NCI-H2227 treated with DMSO at 0.1 percent for 48 hours (cell line): Measurements from ENCODE around the gene CFAP410.
A peak's percentile ranks its signal among the peaks of the same experiment; 100 is the strongest.
"Not testable (repeated sequence)": the region's sequence is repeated elsewhere in the genome, so short reads cannot be mapped to it uniquely, and the experiment has no call there.

Experiments used
- DNase-seq: peaks from one replicate; lab custom pipeline; 2025; lab: John Stamatoyannopoulos, UW

CFAP410 gene

DNA sequence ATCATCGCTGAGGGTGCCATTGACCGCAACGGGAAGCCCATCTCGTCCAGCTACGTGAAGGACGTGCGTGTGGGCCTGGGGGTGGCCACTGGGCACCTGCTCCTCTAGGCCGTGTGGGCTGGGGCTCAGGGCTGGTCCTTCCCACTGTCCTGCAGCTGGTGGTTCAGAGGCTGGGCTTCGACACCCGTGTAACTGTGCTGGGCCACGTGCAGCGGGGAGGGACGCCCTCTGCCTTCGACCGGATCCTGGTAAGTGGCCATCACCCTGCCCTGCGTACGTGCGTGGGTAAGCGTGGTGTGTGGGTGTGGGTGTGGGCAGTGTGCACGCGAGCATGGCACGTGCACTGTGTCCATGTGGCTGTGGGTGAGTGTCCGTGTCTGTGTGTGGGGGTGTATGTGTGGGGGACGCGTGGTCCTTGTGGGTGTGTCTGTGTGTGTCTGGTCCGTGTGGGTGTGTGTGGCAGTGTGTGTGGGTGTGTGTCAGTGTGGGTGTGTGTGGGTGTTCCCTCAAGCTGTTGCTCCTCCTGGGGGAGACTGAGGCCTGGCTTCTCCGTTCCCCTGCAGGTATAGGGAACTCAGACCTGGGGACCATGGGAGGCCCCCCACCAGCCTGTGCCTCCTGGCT lies 22.8 kb downstream of the CFAP410 start:
- no peak for DNase-seq

DNA sequence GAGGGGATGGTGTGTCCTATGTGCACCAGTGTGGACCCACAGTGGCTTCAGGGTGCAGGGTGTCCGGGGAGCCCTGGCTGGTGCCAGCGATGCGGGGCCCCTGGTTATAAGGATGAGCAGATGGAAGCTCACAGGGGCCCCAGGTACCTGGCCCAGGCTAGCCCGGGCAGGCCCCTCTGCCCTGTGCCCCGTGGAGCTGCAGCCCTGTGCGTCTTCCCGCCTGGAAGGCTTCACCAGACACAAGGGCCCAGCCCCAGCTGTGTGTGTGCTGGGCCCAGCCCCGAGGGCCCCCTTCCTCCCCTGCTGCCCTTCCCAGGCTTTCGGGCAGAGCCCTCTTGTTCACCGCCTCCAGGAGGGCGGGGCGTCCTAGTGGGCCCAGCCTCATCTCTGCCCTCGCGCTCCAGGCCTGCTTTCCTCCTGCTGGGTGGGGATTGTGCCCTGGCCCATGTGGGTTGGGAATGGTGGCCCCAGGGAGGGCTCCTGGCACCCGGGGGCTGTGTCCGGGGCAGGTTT lies 23.4 kb downstream of the CFAP410 start:
- DNase-seq: no peak

- no peak for DNase-seq
Observed at GRCh38 chr21:44314561-44314960, 24.6 kb downstream of the CFAP410 start.

- no peak for DNase-seq
Observed at GRCh38 chr21:44314128-44314527, 25.1 kb downstream of the CFAP410 start.

DNA sequence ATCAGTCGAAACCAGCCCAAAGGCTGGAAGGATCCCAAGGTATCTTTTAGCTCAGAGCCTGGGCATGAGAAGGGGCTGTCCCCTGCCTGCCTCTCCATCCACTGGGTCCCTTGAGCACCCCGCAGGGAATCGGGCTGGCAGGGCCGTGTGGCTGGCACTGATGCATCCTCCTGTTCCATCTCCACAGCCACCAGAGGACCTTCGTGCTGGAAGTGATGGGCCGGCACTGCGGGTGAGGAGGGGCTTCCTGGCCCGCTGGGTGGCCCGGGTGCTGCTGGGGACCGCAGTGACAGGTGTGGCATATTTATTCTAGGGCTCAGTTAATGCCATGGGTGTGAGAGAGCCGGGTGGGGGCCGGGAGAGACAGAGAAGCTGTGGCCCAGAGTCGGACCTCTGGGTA lies 25.7 kb downstream of the CFAP410 start:
- no peak for DNase-seq

DNA sequence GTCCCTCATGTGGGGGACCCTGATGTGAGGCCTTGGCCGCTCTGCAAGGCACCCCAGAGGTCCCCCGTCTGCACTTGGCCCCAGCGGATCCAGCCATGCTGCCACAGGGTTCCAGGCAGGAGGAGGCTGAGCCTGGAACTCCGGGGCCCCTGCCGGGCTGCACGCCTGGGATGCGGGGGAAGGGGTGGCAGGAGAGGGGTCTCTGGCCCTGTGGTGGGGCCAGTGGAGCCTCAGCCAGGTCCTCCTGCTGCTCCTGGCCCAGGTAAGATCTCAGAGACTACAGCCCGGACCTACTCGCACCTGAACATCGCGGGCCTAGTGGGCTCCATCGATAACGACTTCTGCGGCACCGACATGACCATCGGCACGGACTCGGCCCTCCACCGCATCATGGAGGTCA lies 26.5 kb downstream of the CFAP410 start:
- no peak for DNase-seq

GRCh38 chr21:44312089-44312488 lies 27.1 kb downstream of the CFAP410 start:
- DNase-seq: no peak

GRCh38 chr21:44310628-44311507 lies 28.3 kb downstream of the CFAP410 start:
- DNase-seq: no peak

GRCh38 chr21:44306936-44307704 lies 32.1 kb downstream of the CFAP410 start:
- DNase-seq: no peak

DNA sequence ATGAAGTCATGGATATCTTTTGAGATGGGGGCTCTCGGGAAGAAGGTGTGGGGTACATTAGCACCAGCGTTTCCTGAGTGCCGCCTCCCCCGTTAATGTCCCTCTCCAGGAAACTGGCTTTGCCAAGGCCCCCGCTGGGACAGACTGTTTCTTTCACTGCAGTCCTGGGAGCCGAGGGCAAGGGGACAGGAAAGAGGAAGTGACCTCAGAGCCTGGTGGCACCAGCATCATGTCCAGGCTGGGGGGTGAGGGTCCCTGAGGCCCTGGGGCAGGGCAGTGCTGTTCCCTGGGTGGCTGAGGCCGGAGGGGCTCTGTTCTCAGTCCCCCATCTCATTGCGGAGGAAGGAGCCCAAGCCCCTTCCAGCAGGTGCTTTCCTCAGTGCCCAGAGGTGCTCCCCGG lies 33.5 kb downstream of the CFAP410 start:
- DNase-seq: no peak

DNA sequence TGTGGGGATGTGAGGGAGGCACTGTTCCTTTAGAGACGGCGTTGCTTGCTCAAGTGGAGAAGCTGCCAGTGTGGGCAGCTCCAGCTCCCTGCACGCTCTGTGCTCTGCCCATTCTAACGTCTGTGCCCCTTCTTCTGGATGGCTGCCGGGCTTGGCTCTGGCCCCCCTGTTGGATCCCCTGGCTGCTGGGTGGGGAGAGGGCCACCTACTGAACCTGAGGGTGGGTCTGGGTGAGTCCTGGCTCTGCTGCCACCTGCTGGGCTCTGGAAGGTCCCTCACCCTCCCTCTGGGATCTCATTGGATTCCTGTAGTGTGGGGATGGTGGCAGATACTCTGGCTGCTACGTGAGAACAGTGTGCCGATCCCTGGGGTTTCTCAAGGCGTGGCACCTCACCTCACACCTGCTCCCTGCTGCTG lies 34.3 kb downstream of the CFAP410 start:
- no peak for DNase-seq

DNA sequence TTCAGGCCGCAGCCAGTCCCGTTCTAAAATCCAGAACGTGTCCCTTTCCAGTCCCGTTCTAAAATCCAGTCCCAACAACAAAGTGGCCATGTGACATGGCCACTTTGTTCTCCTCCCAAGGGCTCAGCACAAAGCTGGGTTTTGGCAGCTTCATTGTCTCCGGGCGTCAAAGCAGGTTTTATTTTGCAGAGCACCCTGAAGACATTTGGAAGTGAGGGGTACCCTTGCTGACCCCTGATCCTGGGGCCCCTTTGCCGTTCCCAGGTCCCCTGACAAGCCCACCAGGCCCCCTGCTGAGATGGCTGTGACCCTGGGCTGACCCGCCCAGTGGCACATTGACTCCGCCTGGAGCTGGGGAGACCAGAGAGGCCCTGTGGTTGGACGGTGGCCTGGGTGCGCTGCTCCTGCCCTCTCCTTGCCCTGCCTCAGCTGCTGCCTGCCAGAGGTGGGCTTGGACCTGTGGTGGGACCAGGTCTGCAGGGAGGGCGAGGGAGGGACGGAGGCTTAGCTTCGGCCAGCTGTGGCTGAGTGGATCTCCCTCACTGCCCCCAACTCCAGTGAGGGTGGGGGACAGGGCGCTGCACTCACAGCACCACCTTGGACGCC lies 35.1 kb downstream of the CFAP410 start:
- DNase-seq: no peak

- DNase-seq: no peak
Observed at GRCh38 chr21:44303490-44303981, 35.7 kb downstream of the CFAP410 start.

DNA sequence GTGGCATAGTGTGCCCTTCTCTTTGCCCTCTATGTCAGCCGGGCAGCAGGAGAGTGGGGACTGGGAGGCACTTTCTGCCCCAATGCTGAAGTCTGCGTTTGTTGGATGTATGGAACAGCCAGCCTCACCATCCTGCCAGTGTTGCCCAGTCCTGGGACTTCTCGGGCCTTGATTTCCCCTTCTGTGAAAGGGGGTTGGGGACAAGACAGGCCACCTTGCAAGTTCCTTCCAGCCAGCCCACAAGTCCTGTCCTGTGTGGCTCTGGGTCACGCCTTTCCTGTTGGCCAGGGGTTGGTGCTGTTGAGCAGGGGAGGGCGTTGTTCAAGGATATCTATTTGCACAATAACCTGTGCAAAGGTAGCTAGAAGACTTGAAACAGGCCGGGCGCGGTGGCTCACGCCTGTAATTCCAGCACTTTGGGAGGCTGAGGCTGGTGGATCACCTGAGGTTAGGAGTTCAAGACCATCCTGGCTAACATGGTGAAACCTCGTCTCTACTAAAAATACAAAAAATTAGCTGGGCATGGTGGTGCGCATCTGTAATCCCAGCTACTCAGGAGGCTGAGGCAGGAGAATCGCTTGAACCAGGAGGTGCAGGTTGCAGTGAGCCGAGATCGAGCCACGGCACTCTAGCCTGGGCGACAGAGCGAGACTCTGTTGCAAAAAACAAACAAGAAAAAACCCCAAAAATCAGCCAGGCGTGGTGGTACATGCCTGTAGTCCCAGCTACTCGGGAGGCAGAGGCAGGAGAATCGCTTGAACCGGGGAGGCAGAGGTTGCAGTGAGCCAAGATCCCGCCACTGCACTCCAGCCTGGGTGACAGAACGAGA lies 36.4 kb downstream of the CFAP410 start:
- not testable (repeated sequence) for DNase-seq

DNA sequence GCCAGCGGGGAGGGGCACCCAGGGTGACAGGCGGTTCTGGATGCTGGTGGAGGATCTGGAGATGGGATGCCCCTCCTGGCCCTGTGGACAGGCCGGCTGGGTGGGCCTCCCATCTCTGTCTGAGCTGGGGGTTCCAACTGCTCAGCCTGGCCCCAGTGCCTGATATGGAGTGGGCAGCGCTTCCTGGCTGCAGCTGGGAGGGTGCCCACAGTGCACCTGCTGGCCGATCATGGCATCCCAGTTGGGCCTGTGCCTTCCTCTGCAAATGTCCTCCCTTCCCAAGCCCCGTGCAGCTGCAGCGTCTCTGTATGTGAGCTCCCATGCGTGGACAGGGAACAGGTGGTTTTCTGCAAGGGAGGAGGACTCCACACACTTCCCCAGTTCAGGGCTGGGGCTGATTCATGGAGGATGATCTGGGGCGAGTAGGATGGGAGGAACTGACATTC lies 37.2 kb downstream of the CFAP410 start:
- no peak for DNase-seq

DNA sequence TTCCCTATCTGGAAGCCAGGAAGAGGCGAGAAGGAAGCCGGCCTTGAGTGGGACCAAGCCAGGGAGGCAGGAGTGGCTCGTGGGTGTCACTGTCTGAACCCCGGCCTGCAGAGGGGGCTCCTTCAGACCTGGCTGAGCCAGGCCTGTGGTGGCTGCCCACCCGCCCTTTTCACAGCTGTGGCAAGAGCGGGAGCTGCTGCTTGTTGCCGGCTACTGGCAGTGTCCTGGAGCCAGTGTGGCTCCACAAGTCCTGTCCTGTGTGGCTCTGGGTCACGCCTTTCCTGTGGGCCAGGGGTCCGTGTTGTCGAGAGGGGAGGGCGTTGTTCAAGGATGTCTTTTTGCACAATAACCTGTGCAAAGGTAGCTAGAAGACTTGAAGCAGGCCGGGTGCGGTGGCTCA lies 38.0 kb downstream of the CFAP410 start:
- no peak for DNase-seq

GRCh38 chr21:44300262-44300959 lies 38.8 kb downstream of the CFAP410 start:
- peak; percentile 26 for DNase-seq

GRCh38 chr21:44299458-44300261 lies 39.5 kb downstream of the CFAP410 start, which contains the start of gene PFKL:
Gene PFKL (plus strand): TSS chr21:44300053. CDS start chr21:44300106, 53 bp downstream.
- no peak for DNase-seq

- DNase-seq: peak; percentile 49
Observed at GRCh38 chr21:44299085-44299457, 40.1 kb downstream of the CFAP410 start.
